Mononuclear cell (primary cell): ENCODE measurements around the gene ELP5. TPM values are rescaled to one million over a fixed set of nuclear protein-coding genes. Genes with fewer than 3 reads are reported as not detected.
A peak's percentile ranks its signal among the peaks of the same experiment; 100 is the strongest.

Experiments
- H3K27me3 ChIP-seq: 2 replicates; pipeline ENCODE4 v1.6.0; 2011; ENCODE audit warnings: low read length, control low read depth; ENCODE audit not compliant: insufficient read depth
- H3K4me1 ChIP-seq: 2 replicates; pipeline ENCODE4 v1.5.1; 2011; ENCODE audit warnings: mild to moderate bottlenecking, low read length, control low read depth; ENCODE audit not compliant: insufficient read depth
- H3K4me3 ChIP-seq: 2 replicates; pipeline ENCODE4 v1.5.1; 2011; ENCODE audit warnings: mild to moderate bottlenecking, low read length, moderate library complexity
- H3K9me3 ChIP-seq: 2 replicates; pipeline ENCODE4 v1.5.1; 2011; ENCODE audit warnings: low read depth, mild to moderate bottlenecking, control low read depth, low read length
- total RNA-seq: library from RNA; depleted of rRNA; stranded (reverse); fragments of >200 nt; gene quantifications from one replicate; pipeline ENCODE4 v1.2.3, GENCODE V29; 2012

The ELP5 gene
- total RNA-seq, 1 donor: 14.4 TPM

DNA sequence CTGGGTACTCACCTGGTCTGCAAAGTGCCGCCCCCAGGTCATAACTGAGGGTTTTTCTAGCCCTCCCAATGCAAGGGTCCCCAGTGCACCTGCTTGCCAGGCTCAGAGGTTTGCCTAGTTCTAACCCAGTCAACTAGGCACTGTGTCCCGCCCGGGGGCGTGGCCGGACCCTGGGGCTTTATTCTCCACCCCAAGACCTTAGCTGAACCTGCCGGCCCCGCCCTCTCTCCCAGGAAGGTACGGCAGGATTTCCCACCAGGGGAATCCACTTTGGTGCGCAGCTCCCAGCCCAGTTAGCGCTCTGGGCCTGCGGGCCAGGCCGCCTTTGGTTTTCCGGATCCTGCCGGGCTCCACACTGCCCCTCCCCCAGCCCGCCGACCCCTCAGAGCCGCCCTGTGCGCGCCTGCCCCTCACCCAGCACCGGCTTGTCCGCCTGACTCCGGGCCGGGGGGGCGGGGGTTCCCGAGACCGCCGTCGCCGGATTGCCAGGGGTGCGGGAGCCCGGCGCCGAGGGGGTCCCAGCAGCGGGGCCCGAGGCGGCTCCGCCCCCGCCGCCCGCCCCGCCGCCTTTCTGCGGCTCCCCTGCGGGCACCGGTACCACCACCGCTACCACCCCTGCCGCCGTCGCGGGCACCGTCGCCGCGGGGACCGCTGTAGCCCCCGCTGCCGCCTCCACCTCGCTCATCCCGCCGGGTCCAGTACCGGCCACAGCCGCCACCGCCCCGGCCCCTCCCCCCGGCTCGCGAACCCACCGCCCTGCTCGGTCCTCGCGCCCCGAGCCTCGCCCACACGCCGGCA lies 42.0 kb downstream of the ELP5 start:
- H3K27me3 ChIP-seq: peaks cover 31% of the 10 kb centered on the region
- no peak overlapping the region for H3K4me3 ChIP-seq
- no peaks in the 10 kb centered on the region for H3K9me3 ChIP-seq
- peaks cover 26% of the 10 kb centered on the region for H3K4me1 ChIP-seq

DNA sequence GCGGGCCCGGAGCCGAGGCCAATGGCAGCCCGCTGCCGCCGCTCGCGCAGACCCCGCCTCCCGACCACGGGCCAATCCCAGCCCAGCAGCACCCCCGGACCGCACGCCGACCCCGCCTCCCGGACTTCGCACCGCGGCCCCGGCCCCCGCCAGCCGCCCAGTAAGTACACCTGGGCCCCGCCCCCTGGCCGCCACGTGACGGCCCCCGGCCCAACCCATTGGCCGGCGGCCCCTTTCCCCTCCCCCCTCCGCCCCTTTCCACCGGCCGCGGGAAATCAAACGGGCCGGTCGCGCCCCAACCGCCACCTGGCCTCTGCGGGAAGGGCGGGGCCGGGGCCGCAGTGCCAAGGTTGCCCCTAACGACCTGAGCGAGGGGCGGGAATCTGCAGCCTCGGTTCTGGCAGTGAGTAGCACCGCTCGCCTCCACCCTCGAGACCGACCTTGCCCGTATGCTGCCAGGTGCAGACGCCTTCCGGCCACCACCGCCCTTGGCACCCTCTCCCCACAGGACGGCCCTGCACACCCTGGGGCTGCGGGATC lies 42.7 kb downstream of the ELP5 start, which contains the start of gene YBX2:
YBX2 (minus strand) TSS at position 26 of the 540 bp plus-strand sequence. CDS start 139 bp downstream, outside the sequence.
- Histone ChIP-seq H3K4me3 (no peak within 1 kb of the TSS), H3K4me1 (peaks cover 26% of the 10 kb centered on the region), H3K27me3 (peaks cover 31% of the 10 kb centered on the region), H3K9me3 (no peaks in the 10 kb centered on the region)

DNA sequence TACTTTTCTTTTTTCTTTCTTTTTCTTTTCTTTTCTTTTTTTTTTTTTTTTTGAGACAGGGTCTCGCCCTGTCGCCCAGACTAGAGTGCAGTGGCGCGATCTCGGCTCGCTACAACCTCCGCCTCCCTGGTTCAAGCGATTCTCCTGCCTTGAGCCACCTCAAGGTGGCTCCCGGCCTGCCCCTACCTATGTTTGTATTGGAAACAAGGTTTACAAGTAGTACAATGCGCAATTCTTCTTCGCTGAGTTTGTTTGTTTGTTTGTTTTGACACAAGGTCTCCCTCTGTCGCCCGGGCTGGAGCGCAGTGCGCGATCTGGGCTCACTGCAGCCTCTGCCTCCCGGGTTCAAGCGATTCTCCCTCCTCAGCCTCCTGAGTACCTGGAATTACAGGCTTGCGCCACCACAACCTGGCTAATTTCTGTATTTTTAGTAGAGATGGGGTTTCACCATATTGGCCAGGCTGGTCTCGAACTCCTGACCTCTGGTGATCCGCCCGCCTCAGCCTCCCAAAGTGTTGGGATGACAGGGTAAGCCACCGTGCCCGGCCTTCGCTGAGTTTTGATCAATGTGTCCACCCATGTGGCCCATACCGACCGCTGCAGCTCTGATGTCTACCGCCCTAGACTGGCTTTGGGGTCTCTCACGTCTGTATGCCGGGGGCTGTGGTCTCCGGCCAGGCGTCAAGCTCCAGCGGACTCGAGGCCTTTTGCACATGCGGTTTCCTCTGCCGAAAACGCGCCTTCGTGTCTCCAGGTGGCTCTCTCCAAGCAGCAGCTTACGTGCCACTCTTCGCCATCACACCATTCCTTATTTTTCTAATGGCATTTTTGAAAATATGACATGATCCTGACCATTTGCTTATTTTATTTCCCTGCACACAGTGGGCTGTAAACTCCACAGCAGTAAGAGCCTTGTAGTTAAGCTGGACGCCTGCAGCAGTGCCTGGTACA lies 43.5 kb downstream of the ELP5 start:
- Histone ChIP-seq H3K9me3 (no peaks in the 10 kb centered on the region), H3K4me1 (peaks cover 26% of the 10 kb centered on the region), H3K4me3 (no peak overlapping the region), H3K27me3 (peaks cover 31% of the 10 kb centered on the region)

DNA sequence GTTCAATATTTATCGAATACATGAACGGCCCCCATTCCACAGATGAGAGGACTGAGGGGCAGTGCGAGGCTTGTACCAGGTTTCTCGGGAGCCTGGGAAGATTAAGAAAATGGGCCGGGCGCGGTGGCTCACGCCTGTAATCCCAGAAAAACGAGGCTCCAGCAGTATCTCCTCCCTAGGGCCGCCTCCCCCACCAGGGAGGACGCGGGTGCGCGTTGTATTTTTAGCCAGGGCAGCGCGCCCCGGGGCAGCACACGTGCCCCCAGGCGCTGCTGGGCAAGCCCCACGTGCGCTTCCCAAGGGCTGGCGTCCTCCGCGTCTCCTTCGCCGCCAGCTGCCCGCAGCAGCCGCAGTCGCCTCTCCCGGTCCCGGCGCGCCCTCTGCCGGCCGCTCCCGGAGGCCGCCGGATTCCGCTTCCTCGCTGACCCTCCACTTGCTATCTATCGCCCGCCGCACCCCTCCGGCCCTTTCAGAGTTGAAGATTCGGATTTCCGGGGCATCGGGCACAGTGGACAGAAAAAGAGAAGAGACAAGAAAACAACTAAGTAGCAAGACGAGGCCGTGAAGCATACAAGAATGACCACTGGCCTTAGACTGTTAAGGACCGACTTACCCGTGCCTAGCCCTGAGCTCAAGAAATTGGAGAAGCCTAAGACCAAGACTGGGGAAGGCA lies 44.3 kb downstream of the ELP5 start:
- Histone ChIP-seq H3K4me3 (no peak overlapping the region), H3K9me3 (no peaks in the 10 kb centered on the region), H3K27me3 (peaks cover 31% of the 10 kb centered on the region), H3K4me1 (peaks cover 26% of the 10 kb centered on the region)

DNA sequence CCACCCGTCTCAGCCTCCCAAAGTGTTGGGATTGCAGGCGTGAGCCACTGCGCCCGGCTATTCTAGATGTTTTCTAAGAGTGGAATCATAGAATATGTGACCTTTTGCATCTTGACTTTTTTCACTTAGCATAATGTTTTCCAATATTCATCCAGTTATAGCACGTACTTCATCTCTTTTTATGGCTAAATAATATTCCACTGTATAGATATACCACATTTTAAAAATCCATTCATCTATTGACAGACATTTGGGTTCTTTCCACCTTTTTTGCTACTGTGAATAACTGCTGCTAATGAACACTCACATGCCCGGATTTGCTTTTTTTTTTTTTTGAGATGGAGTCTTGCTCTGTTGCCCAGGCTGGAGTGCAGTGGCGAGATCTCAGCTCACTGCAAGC lies 52.2 kb downstream of the ELP5 start:
- no peaks in the 10 kb centered on the region for H3K9me3 ChIP-seq
- no peaks in the 10 kb centered on the region for H3K27me3 ChIP-seq
- H3K4me3 ChIP-seq: no peak overlapping the region
- peaks cover 16% of the 10 kb centered on the region for H3K4me1 ChIP-seq

DNA sequence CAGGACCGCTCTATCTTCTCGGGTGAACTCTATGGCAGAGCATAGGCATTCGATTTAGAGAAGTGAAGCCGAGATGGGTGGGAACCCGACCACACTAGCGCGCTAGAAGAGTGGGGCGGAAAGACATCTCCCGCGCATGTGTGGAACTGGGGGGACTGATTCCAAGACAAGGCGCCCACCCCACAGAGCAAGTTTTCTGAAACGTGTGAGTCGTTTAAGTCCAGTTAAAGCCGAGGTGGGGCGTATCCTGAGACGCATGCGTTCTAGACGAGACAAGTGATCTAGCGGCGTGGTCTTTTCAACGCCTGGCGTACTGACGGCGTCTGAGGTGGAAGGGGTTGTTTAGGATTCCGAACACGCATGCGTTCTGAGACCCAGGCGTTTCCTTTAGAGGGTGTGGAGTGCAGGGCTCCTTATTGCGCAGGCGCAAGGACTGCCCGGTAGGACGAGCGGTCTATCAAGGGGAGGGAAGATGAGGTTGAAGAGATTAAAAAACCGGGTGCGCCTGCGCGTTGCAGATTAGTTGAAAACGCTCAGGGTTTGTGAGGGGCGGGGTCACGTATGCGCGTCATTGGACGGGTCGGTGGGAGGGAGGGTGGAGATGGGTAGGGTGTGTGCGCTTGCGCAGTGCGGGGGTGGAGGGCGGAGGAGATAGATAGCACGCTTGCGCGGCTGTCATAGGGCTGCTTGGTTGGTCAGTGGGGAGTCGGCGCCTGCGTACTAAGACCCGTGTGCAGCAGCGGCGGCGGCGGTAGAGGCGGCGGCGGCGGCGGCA lies 55.1 kb downstream of the ELP5 start, which contains the start of gene EIF5A:
EIF5A (plus strand) TSS at position 718 of the 775 bp plus-strand sequence. CDS start 2,008 bp downstream, outside the sequence.
- Histone ChIP-seq H3K4me3 (peak within 1 kb of the TSS; percentile 97), H3K27me3 (no peaks in the 10 kb centered on the region), H3K9me3 (no peaks in the 10 kb centered on the region), H3K4me1 (peaks cover 40% of the 10 kb centered on the region)

DNA sequence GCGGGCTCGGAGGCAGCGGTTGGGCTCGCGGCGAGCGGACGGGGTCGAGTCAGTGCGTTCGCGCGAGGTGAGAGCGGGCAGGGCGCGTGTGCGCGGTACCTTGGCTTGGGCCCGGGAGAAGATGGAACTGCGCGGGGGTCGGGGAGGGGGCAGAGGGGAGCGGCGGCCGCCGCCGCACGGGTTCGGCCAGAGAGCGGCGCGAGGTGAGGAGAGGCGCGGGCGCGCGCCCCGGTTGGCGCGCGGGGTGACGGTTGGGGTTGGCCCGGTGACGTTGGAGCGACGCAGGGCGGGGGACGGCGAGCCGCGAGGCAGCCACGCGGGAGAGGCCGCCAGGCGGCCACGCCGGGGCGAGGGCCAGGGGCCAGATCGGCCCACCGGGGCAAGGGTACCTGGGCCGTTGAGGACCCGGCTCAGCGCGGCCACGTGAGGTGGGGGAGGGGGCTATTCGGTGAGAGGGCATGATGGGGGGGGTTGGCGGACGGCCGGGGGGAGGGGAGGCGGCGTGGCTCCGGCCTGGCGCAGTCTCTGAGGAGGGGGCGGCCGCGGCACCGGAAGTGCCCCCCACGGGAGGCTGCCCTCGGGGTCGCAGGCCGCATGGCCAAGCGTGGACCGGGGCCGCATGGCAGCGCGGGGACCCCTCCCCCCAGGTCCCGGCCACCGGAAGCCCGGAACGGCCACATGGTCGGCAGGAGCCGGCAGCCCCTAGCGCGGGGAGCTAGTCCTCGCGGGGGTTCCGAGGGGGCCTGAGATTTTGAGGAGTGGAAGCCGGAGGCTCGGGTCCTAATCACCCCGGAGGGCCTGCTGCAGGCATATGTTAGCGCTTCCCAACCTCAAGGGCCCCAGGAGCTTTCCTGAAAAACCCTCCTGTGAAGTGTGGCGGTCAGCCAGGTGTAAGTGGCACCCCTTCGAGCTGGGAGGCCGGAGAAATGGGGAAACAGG lies 55.9 kb downstream of the ELP5 start:
- Histone ChIP-seq H3K4me3 (peak overlapping the region; percentile 97), H3K4me1 (peaks cover 47% of the 10 kb centered on the region), H3K9me3 (no peaks in the 10 kb centered on the region), H3K27me3 (no peaks in the 10 kb centered on the region)

DNA sequence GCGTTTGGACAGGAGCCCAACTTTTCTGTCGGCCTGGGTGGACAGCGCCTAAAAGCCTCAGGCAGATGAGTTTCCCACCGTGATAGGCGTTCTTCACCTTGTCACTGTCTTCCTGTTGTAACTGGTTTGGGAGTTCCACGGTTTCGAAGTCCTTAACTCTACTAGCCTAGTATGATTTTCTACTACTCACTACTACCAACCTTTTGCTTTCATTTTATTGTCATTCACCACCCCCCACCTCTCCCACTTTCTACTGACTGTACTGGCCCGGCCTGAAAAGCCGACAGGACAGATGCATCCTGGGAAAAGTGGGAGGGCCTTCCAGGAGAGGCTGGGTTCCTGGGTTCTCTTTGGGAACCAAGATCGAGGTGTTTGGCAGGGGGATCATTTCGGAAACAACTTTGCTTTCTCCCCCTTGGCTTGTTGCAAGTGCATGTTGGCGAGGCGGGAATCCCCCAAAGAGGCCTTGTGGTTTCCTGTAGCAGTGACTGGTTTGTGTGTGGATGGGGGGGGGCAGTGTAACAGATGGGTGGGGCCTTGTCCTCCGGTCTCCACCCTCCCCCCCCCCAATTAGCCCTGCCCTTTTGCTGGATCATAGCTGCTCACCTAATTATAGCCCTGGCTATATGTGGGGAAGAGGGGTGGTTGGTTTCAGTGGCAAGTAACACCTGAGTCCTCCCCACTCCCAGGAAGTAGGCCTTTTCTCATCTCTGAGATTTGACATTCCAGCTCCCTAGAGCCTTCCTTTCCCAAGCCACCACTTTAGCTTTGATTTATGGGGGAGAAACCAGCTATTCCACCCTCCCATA lies 56.8 kb downstream of the ELP5 start:
- Histone ChIP-seq H3K4me3 (peak overlapping the region; percentile 97), H3K4me1 (peaks cover 56% of the 10 kb centered on the region), H3K27me3 (no peaks in the 10 kb centered on the region), H3K9me3 (no peaks in the 10 kb centered on the region)

Other genes with a start within 250 kb of the ELP5 start
- 76.8 TPM for gene RNASEK, start 239.6 kb upstream of the ELP5 start, total RNA-seq
- not detected for gene BCL6B, start 229.2 kb upstream of the ELP5 start, total RNA-seq
- gene SLC16A13, start 216.2 kb upstream of the ELP5 start, total RNA-seq: 0.42 TPM
- gene SLC16A11, start 208.1 kb upstream of the ELP5 start, total RNA-seq: 0.63 TPM
- gene CLEC10A, start 172.0 kb upstream of the ELP5 start, total RNA-seq: 8.6 TPM
- gene ASGR2, start 137.4 kb upstream of the ELP5 start, total RNA-seq: 12.9 TPM
- 4.6 TPM for gene ASGR1, start 72.8 kb upstream of the ELP5 start, total RNA-seq
- 9.0 TPM for gene DLG4, start 32.4 kb upstream of the ELP5 start, total RNA-seq
- gene ACADVL, start 32.3 kb upstream of the ELP5 start, total RNA-seq: 143 TPM
- gene DVL2, start 17.7 kb upstream of the ELP5 start, total RNA-seq: 23.1 TPM
- gene PHF23, start 12.8 kb upstream of the ELP5 start, total RNA-seq: 6.5 TPM
- gene GABARAP, start 9.8 kb upstream of the ELP5 start, total RNA-seq: 396 TPM
- gene CTDNEP1, start 481 bp upstream of the ELP5 start, total RNA-seq: 38.8 TPM
- gene CLDN7, start 10.3 kb downstream of the ELP5 start, total RNA-seq: 0.10 TPM
- gene SLC2A4, start 29.5 kb downstream of the ELP5 start, total RNA-seq: not detected
- gene YBX2, start 42.4 kb downstream of the ELP5 start, total RNA-seq: not detected
- 340 TPM for gene EIF5A, start 55.4 kb downstream of the ELP5 start, total RNA-seq
- 65.9 TPM for gene GPS2, start 63.1 kb downstream of the ELP5 start, total RNA-seq
- 4.8 TPM for gene NEURL4, start 77.1 kb downstream of the ELP5 start, total RNA-seq
- gene ACAP1, start 84.3 kb downstream of the ELP5 start, total RNA-seq: 107 TPM
- 0.73 TPM for gene KCTD11, start 99.9 kb downstream of the ELP5 start, total RNA-seq
- gene TMEM95, start 102.9 kb downstream of the ELP5 start, total RNA-seq: not detected
- 5.5 TPM for gene TNK1, start 128.9 kb downstream of the ELP5 start, total RNA-seq
- 21.6 TPM for gene PLSCR3, start 142.3 kb downstream of the ELP5 start, total RNA-seq
- gene TMEM256, start 151.9 kb downstream of the ELP5 start, total RNA-seq: 41.1 TPM
- 0.73 TPM for gene NLGN2, start 155.6 kb downstream of the ELP5 start, total RNA-seq
- gene SPEM1, start 168.1 kb downstream of the ELP5 start, total RNA-seq: not detected
- not detected for gene SPEM2, start 173.4 kb downstream of the ELP5 start, total RNA-seq
- gene SPEM3, start 176.6 kb downstream of the ELP5 start, total RNA-seq: under 0.01 TPM
- gene TMEM102, start 183.2 kb downstream of the ELP5 start, total RNA-seq: 4.6 TPM
- 0.21 TPM for gene FGF11, start 187.3 kb downstream of the ELP5 start, total RNA-seq
- 3.3 TPM for gene CHRNB1, start 192.8 kb downstream of the ELP5 start, total RNA-seq
- 30.9 TPM for gene ZBTB4, start 227.4 kb downstream of the ELP5 start, total RNA-seq
- not detected for gene SLC35G6, start 229.2 kb downstream of the ELP5 start, total RNA-seq
- 174 TPM for gene POLR2A, start 232.2 kb downstream of the ELP5 start, total RNA-seq